Measurements from ENCODE around the gene CRISP3. TPM values are rescaled to one million over a fixed set of nuclear protein-coding genes. Genes with fewer than 3 reads are reported as not detected.

Gene CRISP3
- total RNA-seq, 2 experiments from 2014 or later, result not detected

DNA sequence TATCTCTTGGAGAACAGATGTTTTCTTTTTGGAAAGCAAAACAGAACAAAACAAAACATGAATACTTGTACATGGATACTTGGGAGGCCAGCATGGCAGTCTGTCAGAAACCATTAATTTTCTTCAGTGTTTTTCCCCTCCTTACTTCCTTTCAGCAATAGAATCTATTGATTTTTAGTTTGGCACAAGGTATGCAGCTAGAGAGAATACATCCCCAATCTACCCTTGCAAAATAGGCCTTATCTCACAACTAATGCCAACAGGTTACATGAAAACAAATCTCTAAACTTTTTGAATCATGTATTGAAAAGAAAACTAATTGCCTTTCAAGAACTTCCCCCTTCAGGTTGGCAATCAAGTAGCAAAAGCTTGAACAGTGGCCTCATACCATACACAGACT lies 40.1 kb upstream of the CRISP3 start:
- intact Hi-C loops (cut with DNase I, micrococcal nuclease), result loop anchor here in 1 of 2 experiments (10.0 kb wide), 1 partner anchor 61 kb away; no protein-coding TSS in a partner anchor
- peaks cover 2% of the 10 kb centered on the region for H3K9me3 Mint-ChIP-seq
- Histone ChIP-seq H3K27me3 (ENCODE audit: control insufficient read depth in 1 of 2, insufficient read depth in 2 of 2, low read length in 2 of 2) (no peaks in the 10 kb centered on the region), H3K4me3 (ENCODE audit: low read length) (no peak overlapping the region), H3K4me1 (ENCODE audit: insufficient read depth, low read length) (no peaks in the 10 kb centered on the region), H3K27ac (ENCODE audit: low read depth in 1 of 2, low read length in 2 of 2) (no peak overlapping the region), H3K36me3 (ENCODE audit: insufficient read depth, low read length) (no peaks in the 10 kb centered on the region), H3K9me3 (ENCODE audit: control insufficient read depth in 1 of 2, insufficient read depth in 1 of 2, low read length in 2 of 2) (peaks cover 4% of the 10 kb centered on the region in 2 experiments)
- H3K27ac Mint-ChIP-seq, result no peak overlapping the region
- no peak for TF ChIP-seq CTCF (IDR thresholded peaks at IDR 0.05)
- H3K4me3 Mint-ChIP-seq, result no peak overlapping the region
- H3K4me1 Mint-ChIP-seq (ENCODE audit: low read depth), result no peaks in the 10 kb centered on the region
- no peaks in the 10 kb centered on the region for H3K27me3 Mint-ChIP-seq
- CTCF ChIA-PET, result no interaction called here
- POLR2A ChIA-PET, result no interaction called here
- H3K36me3 Mint-ChIP-seq (ENCODE audit: low read depth), result no peaks in the 10 kb centered on the region
- DNase-seq (no peak), ATAC-seq (ENCODE audit: poor library complexity) (no peak)

- no peak for TF ChIP-seq CTCF (IDR thresholded peaks at IDR 0.05)
- Mint-ChIP-seq H3K27ac (no peak overlapping the region), H3K4me1 (ENCODE audit: low read depth) (no peaks in the 10 kb centered on the region), H3K27me3 (no peaks in the 10 kb centered on the region), H3K4me3 (no peak overlapping the region), H3K36me3 (ENCODE audit: low read depth) (no peaks in the 10 kb centered on the region), H3K9me3 (peaks cover 2% of the 10 kb centered on the region)
- ChIA-PET POLR2A (no interaction called here), CTCF (interaction anchor here (0.7 kb wide), 1 partner anchor 142 kb away, joined by 4 read pairs; no protein-coding TSS in a partner anchor)
- H3K27ac ChIP-seq (ENCODE audit: low read depth in 1 of 2, low read length in 2 of 2), result no peak overlapping the region
- DNase-seq (no peak), ATAC-seq (ENCODE audit: poor library complexity) (no peak)
- no peaks in the 10 kb centered on the region for H3K27me3 ChIP-seq (ENCODE audit: control insufficient read depth in 1 of 2, insufficient read depth in 2 of 2, low read length in 2 of 2)
- no peak overlapping the region for H3K4me3 ChIP-seq (ENCODE audit: low read length)
- peaks cover 4% of the 10 kb centered on the region in 2 experiments for H3K9me3 ChIP-seq (ENCODE audit: control insufficient read depth in 1 of 2, insufficient read depth in 1 of 2, low read length in 2 of 2)
- H3K36me3 ChIP-seq (ENCODE audit: insufficient read depth, low read length), result no peaks in the 10 kb centered on the region
- H3K4me1 ChIP-seq (ENCODE audit: insufficient read depth, low read length), result no peaks in the 10 kb centered on the region
- intact Hi-C loops (cut with DNase I, micrococcal nuclease), result loop anchor here in 1 of 2 experiments (10.0 kb wide), 1 partner anchor 62 kb away; no protein-coding TSS in a partner anchor
These were observed 38.5 kb upstream of the CRISP3 start for GRCh38 chr6:49782725-49783124.

DNA sequence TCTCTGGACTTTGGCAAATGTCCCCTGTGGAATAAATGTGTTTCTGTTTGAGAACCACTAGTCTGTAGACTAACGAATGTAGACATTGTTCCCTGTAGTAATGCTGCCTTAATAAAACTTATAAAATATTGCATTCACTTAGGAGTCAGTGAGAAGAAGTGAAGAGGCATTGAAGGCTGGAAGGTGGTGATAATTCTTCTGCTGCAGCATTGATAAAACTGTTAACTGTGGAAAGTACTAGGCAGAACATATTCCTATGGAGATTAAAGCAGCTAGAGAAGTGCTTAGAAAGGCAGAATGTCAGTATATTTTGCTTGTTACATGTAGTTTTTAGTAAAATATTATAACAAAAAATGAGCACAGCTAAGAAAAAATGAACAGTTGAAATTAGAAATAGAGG lies 38.1 kb upstream of the CRISP3 start:
- Histone ChIP-seq H3K36me3 (ENCODE audit: insufficient read depth, low read length) (no peaks in the 10 kb centered on the region), H3K4me3 (ENCODE audit: low read length) (no peak overlapping the region), H3K27ac (ENCODE audit: low read depth in 1 of 2, low read length in 2 of 2) (no peak overlapping the region), H3K4me1 (ENCODE audit: insufficient read depth, low read length) (no peaks in the 10 kb centered on the region), H3K27me3 (ENCODE audit: control insufficient read depth in 1 of 2, insufficient read depth in 2 of 2, low read length in 2 of 2) (no peaks in the 10 kb centered on the region), H3K9me3 (ENCODE audit: control insufficient read depth in 1 of 2, insufficient read depth in 1 of 2, low read length in 2 of 2) (peaks cover 4% of the 10 kb centered on the region in 2 experiments)
- Mint-ChIP-seq H3K9me3 (peaks cover 2% of the 10 kb centered on the region), H3K27ac (no peak overlapping the region), H3K4me1 (ENCODE audit: low read depth) (no peaks in the 10 kb centered on the region), H3K27me3 (no peaks in the 10 kb centered on the region), H3K4me3 (no peak overlapping the region), H3K36me3 (ENCODE audit: low read depth) (no peaks in the 10 kb centered on the region)
- no peak for TF ChIP-seq CTCF (IDR thresholded peaks at IDR 0.05)
- CTCF ChIA-PET, result no interaction called here
- ATAC-seq (ENCODE audit: poor library complexity) (no peak), DNase-seq (no peak)
- POLR2A ChIA-PET, result no interaction called here
- intact Hi-C loops (cut with DNase I, micrococcal nuclease), result loop anchor here in 1 of 2 experiments (10.0 kb wide), 1 partner anchor 63 kb away; no protein-coding TSS in a partner anchor

Data from CD4-positive, alpha-beta T cell (primary cell).